Posterior vena cava (tissue), 2 donors: ENCODE data around the gene CD4. TPM values are rescaled to one million over a fixed set of nuclear protein-coding genes. Genes with fewer than 3 reads are reported as not detected.

ENCODE experiments used
- DNase-seq: peaks from one replicate; pipeline ENCODE4 v3.0.0-alpha.2; 2020; ENCODE audit warnings: low spot score
- intact Hi-C, 2 donors: fragments of 100-400 bp; cut with DNase I; formaldehyde crosslinking; loops; one replicate each; pipeline versions ENCODE4 v1.14.1 to v1.14.2; 2022 to 2023
- total RNA-seq, 2 donors: library from RNA; stranded (reverse); fragmentation: NEBNext Ultra II Directional; extraction: Animal tissue kit (Norgen Biotek cat#: 25700); gene quantifications; one replicate each; pipeline ENCODE4 v1.2.1, GENCODE V29; 2021
- donor health status: DM: yes; HTN: yes; CAD: no.
- donor health status: DM: yes; HTN: yes; CAD: no.

CD4 gene
- total RNA-seq, 2 donors from 2014 or later = 12.9 to 36.0 TPM

DNA sequence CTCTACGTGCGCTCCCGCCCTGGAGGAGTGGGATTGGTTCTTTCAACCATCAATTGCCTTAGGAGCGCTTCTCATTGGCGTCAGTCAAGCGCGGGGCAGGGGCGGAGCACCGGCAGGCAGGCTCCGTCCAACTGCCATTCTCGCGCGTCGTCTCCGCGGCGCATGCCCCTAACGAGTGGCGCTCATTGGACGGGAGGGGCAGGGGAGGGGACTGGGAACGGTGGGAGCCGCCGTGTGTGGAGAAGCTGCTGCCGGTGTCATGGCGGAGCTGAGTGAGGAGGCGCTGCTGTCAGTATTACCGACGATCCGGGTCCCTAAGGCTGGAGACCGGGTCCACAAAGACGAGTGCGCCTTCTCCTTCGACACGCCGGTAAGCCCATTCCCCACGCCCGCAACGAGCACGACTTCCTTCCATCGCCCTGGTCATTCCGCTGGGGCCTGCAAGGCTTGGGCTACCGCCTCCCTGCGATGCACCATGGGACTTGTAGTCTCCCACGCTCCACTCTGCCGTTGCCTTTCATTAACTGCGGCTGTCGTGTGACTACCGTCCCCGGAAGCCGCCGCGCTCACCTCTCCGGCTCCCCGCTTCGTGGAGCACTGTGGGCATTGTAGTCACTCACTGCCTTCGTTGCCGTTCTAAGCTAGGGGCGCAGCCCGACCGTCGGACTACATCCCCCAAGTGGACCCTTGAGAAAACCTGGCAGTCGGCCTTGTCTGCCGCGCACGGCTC is 62.8 kb downstream of the CD4 start, which contains the start of gene USP5:
TSS of gene USP5 (plus strand) at position 230 of the 730 bp plus-strand sequence. CDS start at position 260, 30 bp downstream.
- intact Hi-C loops = no loop called here
- DNase-seq = peak; percentile 100

DNA sequence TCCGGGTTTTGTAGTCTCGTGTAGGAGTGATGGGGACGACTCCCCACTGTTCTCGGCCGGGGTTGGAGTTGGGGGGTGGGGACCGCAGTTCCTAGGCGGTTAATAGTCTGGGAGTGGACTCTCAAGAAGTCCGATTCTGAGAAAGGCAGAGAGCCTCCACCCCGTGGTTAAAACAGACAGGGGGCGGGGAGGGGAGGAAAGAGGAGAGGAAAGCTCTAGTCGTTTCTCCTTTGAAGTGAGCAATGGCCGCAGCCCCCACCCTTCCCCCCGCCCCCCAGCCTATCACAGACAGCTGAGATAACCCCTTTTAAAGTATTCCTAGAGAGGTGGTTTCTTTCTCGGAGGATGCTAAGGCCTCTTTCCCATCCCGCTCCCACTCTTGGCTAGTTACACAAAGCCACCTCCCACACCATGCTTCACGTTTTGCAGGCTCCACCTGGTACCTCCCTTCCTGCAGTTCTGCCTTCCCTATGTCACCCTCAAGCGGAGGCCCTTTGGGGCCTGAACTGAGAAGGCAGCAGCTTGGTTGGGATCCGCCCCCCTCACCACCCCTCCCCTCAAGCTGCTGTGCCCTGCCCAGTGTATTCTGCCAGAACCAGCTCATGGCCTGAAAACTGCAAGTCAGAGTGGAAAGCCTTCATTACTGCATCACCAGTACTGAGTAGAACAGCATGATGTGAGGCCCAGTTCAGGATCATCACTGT is 63.5 kb downstream of the CD4 start:
- intact Hi-C loops = no loop called here
- no peak for DNase-seq

DNA sequence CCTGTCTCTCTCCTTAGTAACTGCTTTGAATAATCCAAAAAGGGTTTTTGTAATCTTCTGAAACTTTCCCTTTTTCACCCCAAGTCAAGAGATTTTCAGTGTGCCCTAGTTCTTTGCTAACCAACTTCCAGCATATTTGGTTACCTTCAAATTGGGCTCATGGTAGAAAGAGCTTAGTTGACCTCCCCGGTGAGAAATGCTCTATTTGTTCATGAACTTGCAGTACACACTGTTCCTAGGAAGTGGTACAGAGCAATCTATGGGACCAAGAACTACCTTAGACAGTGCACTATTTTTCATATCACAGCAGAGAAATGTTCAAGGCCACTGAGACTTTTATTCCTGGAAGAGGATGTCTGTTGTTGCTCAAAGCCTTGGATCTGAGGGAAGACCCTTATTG is 64.3 kb downstream of the CD4 start:
- intact Hi-C loops = no loop called here
- DNase-seq = no peak

DNA sequence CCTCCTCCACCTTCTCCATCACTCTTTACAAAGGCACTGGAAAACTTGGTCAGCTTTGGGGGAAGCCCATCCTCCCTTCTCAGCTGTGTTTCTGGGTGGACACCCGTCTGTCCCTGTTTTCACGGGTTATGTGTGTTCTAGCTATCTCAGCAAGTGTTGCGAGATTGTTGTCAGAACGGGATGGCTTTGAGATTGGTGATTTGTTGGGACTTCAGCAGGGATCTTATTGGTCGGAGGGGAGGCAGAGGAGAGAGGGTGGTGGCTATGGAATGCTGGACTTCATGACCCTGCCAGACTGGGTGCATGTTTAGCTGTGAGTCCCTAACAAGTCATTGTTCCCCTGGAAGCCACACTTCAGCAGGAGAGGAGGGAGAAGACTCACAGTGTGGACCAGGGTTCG is 64.7 kb downstream of the CD4 start:
- no peak for DNase-seq
- intact Hi-C loops = no loop called here

DNA sequence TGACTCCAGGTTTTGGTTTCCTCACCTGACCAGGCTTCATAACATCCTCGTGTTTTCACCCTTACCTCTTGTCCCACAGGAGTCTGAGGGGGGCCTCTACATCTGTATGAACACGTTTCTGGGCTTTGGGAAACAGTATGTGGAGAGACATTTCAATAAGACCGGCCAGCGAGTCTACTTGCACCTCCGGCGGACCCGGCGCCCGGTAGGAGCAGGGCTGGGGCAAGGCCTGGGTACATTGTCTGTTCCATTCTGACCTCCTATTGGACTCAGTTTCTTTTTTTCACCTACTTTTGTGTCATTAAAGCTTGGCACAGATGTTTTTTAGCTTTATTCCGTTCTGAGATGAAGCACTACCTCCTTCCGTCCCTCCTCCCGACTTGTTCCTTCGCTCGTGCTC is 66.0 kb downstream of the CD4 start:
- intact Hi-C loops = no loop called here

DNA sequence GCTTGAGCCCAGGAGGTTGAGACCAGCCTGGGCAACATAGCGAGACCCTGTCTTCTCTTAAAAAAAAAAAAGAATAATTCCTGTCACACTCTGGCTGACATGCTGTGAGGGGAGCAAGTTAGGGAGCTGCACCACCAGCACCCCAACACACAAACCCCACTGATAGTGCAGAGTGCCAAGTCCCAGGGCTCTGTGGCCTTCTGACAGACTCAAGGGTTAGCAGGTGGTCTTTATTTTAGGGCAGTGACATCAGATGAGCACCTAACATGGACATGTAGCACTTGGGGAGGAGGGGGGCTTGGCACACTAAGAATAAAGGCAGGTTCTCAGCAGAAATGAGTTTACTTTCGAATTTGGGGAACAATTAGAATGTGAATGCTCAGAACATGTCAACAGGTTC is 69.5 kb downstream of the CD4 start:
- no peak for DNase-seq
- intact Hi-C loops = no loop called here

More for the DNA sequence above, 66.0 kb downstream of the CD4 start:
- no peak for DNase-seq

DNA sequence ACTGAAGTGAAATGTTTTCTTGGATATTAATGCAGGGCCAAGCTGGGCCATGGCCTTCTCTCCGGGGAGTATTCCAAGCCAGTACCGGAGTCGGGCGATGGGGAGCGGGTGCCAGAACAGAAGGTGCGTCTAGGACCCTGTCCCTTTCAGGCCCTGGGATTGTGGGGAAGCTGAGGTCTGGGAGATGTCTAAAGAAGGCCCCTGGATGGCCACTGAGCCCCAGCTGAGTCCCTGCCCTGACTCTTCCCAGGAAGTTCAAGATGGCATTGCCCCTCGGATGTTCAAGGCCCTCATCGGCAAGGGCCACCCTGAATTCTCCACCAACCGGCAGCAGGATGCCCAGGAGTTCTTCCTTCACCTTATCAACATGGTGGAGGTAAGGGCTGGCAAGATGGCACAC is 70.8 kb downstream of the CD4 start:
- DNase-seq = no peak
- intact Hi-C loops = no loop called here

DNA sequence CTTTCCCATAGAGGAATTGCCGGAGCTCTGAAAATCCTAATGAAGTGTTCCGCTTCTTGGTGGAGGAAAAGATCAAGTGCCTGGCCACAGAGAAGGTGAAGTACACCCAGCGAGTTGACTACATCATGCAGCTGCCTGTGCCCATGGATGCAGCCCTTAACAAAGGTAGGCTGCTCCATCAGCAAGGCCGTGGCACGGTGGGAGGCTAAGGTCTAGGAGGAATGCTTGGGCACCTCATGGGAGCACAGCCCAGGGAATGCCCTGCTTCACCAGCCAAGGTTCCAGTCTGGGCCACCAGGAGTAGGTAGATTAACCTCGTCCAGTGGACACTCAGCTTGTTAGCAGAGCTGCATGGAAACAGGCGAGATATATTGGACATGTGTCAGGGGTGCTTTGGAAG is 71.6 kb downstream of the CD4 start:
- intact Hi-C loops = no loop called here

DNA sequence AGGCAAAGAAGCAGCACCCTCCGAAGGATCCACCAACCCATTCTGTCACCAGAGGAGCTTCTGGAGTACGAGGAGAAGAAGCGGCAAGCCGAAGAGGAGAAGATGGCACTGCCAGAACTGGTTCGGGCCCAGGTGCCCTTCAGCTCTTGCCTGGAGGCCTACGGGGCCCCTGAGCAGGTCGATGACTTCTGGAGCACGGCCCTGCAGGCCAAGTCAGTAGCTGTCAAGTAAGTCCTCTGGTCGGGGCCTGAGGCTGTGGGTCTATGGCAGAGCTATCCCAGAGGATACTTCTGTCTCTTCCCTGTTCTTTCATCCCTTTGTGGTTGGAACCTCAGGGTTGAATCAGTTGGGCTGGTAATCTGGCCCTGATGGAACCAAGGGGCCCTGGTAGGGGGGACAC is 72.1 kb downstream of the CD4 start:
- intact Hi-C loops = no loop called here

More for the DNA sequence above, 71.6 kb downstream of the CD4 start:
- DNase-seq = peak; percentile 62

DNA sequence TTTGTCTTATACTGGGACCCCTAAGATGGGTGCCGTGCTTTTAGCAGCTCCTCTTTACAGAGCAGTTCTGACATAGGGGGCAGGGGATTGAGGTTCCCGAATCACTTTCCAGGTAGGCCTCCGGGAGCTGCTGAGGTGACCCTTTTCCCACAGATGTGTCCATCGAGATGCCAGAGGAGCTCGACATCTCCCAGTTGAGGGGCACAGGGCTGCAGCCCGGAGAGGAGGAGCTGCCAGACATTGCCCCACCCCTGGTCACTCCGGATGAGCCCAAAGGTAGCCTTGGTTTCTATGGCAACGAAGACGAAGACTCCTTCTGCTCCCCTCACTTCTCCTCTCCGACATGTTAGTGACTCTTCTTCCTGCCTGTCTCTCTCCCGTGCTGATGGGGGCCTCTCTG is 73.7 kb downstream of the CD4 start:
- DNase-seq = peak; percentile 64
- intact Hi-C loops = no loop called here

More for the DNA sequence above, 72.1 kb downstream of the CD4 start:
- DNase-seq = peak; percentile 38

DNA sequence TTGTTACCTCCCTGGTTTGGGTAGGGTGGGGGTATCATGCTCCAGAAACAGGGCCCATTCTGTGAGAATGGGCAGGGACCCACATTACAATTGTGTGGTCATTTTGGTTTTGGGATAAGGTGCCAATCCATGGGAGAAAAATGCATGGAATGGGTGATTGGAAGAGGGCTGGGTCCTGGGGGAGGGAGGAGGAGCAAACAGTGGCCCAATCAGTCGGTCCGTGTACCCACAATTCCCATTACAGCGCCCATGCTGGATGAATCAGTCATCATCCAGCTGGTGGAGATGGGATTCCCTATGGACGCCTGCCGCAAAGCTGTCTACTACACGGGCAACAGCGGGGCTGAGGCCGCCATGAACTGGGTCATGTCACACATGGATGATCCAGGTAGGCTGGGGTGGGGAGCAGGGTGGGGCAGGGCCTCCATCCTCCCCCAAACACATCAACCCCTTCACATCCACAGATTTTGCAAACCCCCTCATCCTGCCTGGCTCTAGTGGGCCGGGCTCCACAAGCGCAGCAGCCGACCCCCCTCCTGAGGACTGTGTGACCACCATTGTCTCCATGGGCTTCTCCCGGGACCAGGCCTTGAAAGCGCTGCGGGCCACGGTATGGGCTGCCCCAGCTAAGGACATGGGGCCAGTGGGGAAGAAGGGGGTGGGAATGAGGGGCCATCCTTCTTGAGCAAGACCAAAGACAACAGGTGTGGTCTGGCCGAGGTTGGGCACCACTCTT is 74.4 kb downstream of the CD4 start:
- DNase-seq = peak; percentile 72
- intact Hi-C loops = no loop called here

DNA sequence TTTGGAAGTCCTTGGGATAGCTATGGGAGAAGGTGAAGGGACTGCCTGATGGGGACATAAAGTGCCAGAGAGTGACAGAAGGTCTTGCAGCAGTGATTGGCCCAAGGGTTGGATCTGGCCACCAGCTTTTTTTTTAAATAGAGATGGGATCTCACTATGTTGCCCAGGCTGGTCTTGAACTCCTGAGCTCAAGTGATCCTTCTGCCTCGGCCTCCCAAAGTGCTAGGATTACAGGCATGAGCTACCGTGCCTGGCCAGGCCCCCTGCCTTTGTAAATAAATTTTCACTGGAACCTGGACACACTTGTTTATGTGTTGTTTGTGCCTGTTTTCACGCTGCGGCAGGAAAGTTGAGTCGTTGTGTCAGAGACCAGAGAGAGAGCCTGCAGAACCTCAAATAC is 76.0 kb downstream of the CD4 start:
- intact Hi-C loops = loop anchor here in 1 of 2 donors (5.0 kb wide), 1 partner anchor 62 kb away; the partner anchor contains the start of gene ATN1
- DNase-seq = peak; percentile 47

DNA sequence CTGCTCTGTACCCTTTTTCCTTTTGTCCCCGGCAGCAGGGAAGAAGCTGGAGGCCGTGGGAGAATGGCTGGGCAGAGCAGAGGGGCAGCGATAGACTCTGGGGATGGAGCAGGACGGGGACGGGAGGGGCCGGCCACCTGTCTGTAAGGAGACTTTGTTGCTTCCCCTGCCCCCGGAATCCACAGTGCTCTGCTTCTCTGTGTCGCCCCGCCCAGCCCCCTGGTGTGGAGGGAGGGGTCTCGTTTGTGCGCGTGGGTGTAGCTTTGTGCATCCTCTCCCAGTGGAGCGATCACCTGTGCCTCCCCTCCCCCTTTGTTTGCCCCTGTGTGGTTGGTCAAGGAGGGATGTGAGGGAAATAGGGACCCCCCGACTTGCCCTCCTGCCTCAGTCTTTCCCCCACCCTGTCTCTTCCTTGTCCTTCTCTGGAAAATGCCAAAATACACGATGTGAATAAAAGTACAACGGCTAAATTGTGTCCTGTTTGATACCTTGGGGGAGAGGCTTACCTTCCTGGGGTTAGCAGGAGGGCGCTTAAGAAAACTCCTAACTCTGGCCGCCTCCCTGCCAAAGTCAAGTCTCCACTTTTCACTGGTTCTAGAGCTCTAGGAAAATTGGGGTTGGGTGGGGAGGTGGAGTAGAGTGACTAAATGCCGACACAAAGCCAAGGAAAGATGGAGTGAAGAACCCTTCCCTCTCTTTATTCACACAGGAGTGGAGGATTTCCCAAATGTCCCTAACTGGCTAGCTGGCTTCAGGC is 77.0 kb downstream of the CD4 start:
- peak; percentile 80 for DNase-seq
- intact Hi-C loops = loop anchor here in 1 of 2 donors (5.0 kb wide), 1 partner anchor 61 kb away; the partner anchor contains the start of gene ATN1

DNA sequence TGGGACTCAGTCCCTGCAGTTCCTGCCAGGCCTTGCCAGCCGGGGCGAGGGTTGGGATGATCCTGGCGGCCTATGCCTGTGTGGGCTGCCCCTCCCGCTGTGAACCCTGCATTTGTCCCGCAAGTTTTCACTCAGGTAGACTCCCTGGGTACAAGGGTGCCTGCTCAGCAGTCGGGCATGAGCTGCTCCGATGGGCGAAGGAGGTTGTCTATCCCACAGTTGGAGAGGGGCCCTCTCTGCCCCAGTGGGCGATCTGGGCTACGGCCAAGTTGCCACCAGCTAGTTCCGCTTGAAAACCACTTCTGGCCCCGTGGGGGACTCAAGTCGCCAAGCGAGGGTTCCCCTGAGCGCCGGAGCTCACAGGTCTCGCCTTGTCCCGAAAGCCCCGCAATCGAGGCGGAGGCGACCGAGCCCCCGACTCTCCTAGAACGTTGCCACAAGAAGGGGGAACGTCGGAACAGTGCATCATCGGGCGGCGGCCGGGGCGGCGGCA is 77.6 kb downstream of the CD4 start:
- intact Hi-C loops = loop anchor here in 1 of 2 donors (5.0 kb wide), 1 partner anchor 60 kb away; the partner anchor contains the start of gene ATN1
- no peak for DNase-seq

DNA sequence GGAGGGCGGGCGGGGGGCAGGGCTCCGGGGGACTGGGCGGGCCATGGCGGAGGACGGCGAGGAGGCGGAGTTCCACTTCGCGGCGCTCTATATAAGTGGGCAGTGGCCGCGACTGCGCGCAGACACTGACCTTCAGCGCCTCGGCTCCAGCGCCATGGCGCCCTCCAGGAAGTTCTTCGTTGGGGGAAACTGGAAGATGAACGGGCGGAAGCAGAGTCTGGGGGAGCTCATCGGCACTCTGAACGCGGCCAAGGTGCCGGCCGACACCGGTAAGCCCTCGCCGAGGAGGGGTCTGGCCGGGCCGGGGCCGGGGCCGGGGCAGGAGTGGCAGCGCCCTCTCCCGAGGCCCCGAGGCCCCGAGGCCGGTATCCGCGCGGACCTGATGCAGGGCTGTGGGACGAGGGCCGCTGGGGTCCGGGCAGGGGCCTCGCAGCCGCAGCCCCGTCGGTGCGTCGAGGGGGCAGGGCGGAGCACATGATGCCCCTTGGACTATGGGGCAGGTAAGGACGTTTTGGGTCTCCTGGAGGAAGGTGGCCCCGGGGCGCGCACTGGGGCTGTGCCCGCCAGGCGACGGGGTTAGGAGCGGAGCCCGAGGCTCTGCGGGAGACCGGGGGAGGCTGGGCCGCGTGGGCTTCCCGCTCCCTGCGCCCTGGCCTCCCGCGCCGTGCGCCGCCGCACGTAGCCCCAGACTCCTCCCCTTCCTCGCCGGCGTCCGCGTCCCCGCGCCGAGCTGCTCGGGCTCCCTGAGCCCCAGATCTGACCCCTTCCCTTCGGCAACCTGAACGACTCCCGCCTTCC is 78.3 kb downstream of the CD4 start, which contains the start of gene TPI1:
TSS of gene TPI1 (plus strand) at position 119 of the 798 bp plus-strand sequence. CDS start at position 155, 36 bp downstream.
- intact Hi-C loops = loop anchor here in 1 of 2 donors (5.0 kb wide), 1 partner anchor 60 kb away; the partner anchor contains the start of gene ATN1
- peak; percentile 95 for DNase-seq

DNA sequence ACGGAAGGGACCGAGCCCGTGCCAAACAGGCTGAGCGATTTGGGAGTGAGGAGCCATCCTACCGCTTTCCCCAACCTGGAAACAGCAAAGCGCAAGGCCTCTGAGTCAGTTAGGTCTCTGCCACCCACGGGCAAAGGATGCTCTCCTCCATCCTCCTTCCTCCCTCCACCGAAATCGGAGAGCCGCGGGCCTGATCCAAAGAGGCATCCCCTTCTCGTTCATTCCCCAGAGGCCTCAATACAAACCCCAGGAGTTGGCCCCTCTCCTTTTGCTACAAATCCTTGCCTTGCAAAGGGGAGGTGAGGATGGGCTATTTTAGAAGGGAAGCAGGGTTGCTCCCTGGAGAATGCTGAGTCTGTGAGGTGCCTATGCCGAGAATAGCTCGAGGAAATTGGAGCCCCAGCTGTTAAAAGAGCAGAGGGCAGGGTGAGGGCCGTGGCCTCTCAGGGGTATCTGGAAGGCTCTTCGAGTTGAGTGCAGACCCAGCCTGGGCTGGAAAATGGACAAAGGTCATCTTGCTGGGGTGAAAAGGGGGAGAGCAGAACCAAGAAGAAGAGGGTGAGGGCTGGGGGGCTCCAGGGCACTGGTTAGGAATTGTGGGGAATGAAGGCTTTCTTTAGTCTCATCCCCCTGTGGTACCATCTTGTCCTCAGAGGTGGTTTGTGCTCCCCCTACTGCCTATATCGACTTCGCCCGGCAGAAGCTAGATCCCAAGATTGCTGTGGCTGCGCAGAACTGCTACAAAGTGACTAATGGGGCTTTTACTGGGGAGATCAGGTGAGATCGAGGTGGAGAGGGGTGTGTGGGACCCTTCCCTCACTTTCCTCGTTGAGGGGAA is 79.1 kb downstream of the CD4 start:
- intact Hi-C loops = loop anchor here in 1 of 2 donors (5.0 kb wide), 1 partner anchor 59 kb away; the partner anchor contains the start of gene ATN1
- DNase-seq = peak; percentile 73
